GM12878 (cell line): Measurements from ENCODE around the gene MYO1D. TPM values are rescaled to one million over a fixed set of nuclear protein-coding genes. Genes with fewer than 3 reads are reported as not detected.

Source experiments
- ATAC-seq: fragments of 200-7000 bp; cut with Tn5 transposase; 3 replicates; pipeline ENCODE4 v1.9.1; 2020; ENCODE audit warnings: mild to moderate bottlenecking, moderate library complexity
- BruUV-seq: library from RNA; stranded (reverse); fragments of 400-500 nt; replicated peaks from 2 replicates; lab custom pipeline; 2021; lab: Mats Ljungman, UMichigan
- CTCF ChIA-PET: fragments of 300-600 bp; sonication (Branson Sonifier 250); formaldehyde crosslinking; extraction: SDS; loops from one replicate; lab custom pipeline; 2021; ENCODE audit warnings: inconsistent platforms; lab: Yijun Ruan, JAX
- POLR2A ChIA-PET: fragments of 350-600 bp; formaldehyde crosslinking; extraction: SDS; loops from one replicate; lab custom pipeline; 2021; ENCODE audit warnings: inconsistent platforms; lab: Charles Lee
- RAD21 ChIA-PET: fragments of 300-600 bp; sonication (Branson Sonifier 250); formaldehyde crosslinking; loops from one replicate; lab custom pipeline; 2023; ENCODE audit warnings: antibody characterized with exemption; ENCODE audit not compliant: unreplicated experiment; lab: Charles Lee
- SMC1A ChIA-PET: fragments of 300-600 bp; sonication (Branson Sonifier 250); formaldehyde crosslinking; loops from one replicate; lab custom pipeline; 2023; ENCODE audit not compliant: unreplicated experiment, uncharacterized antibody; lab: Charles Lee
- DNase-seq: peaks from one replicate; pipeline ENCODE4 v3.0.0-alpha.2; 2011; ENCODE audit warnings: low read depth, low spot score
- FAIRE-seq: peaks from 3 replicates; lab custom pipeline; 2011; peaks lifted over from hg19 to GRCh38; lab: Jason Lieb, UNC
- H2AFZ ChIP-seq: 2 replicates; pipeline ENCODE4 v1.6.0; 2011; ENCODE audit warnings: low read depth, low read length, control low read depth; ENCODE audit not compliant: control insufficient read depth
- H3K27ac ChIP-seq: 2 replicates; pipeline ENCODE4 v1.5.1; 2011; ENCODE audit warnings: control low read depth; ENCODE audit not compliant: control insufficient read depth, insufficient read depth
- H3K27me3 ChIP-seq, 2 experiments: replicated peaks in 1 of 2; 2 replicates each; pipeline versions ENCODE4 v1.6.0 to v1.6.1; 2011; ENCODE audit warnings: low read length in 1 of 2; ENCODE audit not compliant: control insufficient read depth in 2 of 2, insufficient read depth in 2 of 2
- H3K36me3 ChIP-seq, 2 experiments: 2 replicates each; pipeline ENCODE4 v1.5.1; 2011; ENCODE audit warnings: low read length in 1 of 2; ENCODE audit not compliant: control insufficient read depth in 2 of 2, insufficient read depth in 2 of 2
- H3K4me1 ChIP-seq: 2 replicates; pipeline ENCODE4 v1.6.1; 2011; ENCODE audit warnings: mild to moderate bottlenecking, low read length, moderate library complexity, mixed read lengths; ENCODE audit not compliant: control insufficient read depth, insufficient read depth
- H3K4me2 ChIP-seq: 2 replicates; pipeline ENCODE4 v1.6.0; 2011; ENCODE audit warnings: control low read depth; ENCODE audit not compliant: control insufficient read depth, insufficient read depth
- H3K4me3 ChIP-seq: fragments of 200-600 bp; sonication (generic); 2 replicates; pipeline ENCODE4 v1.5.1; 2016
- H3K79me2 ChIP-seq: 2 replicates; pipeline ENCODE4 v1.6.0; 2011; ENCODE audit warnings: low read length; ENCODE audit not compliant: control insufficient read depth, insufficient read depth
- H3K9ac ChIP-seq: 2 replicates; pipeline ENCODE4 v1.8.0; 2011; ENCODE audit warnings: low read length, control low read depth, mixed read lengths; ENCODE audit not compliant: control insufficient read depth, insufficient read depth
- H3K9me3 ChIP-seq: replicated peaks from 3 replicates; pipeline ENCODE4 v1.5.1; 2011; ENCODE audit warnings: mild to moderate bottlenecking, low read length; ENCODE audit not compliant: control insufficient read depth, insufficient read depth
- H4K20me1 ChIP-seq: 2 replicates; pipeline ENCODE4 v1.6.0; 2011; ENCODE audit not compliant: control insufficient read depth, insufficient read depth
- CBX5 ChIP-seq: sonication (generic); IDR thresholded peaks from 2 replicates; pipeline ENCODE4 v1.6.1; 2016; ENCODE audit warnings: low read depth, moderate library complexity, mild to moderate bottlenecking, inconsistent platforms
- CHD2 ChIP-seq: IDR thresholded peaks from 2 replicates; pipeline ENCODE4 v1.6.1; 2011; ENCODE audit warnings: low read depth, low read length, improper control_type of control experiment, borderline replicate concordance
- E4F1 ChIP-seq: fragments of 450-650 bp; IDR thresholded peaks from 2 replicates; pipeline ENCODE4 v1.6.1; 2018; ENCODE audit warnings: borderline replicate concordance, mild to moderate bottlenecking; ENCODE audit not compliant: partially characterized antibody
- EGR1 ChIP-seq, 2 experiments: IDR thresholded peaks; 1 replicate in 1 of 2; 2 replicates in 1 of 2; pipeline ENCODE4 v1.6.1; 2011 to 2012; ENCODE audit warnings: low read depth in 2 of 2, low read length in 2 of 2, borderline replicate concordance in 1 of 2, mild to moderate bottlenecking in 1 of 2, moderate library complexity in 1 of 2
- HCFC1 ChIP-seq: fragments of 150-350 bp; IDR thresholded peaks from 2 replicates; pipeline ENCODE4 v1.6.1; 2014; ENCODE audit warnings: low read length
- MTA2 ChIP-seq: fragments of 450-650 bp; IDR thresholded peaks from 2 replicates; pipeline ENCODE4 v1.6.1; 2016; ENCODE audit warnings: low read depth, mild to moderate bottlenecking, moderate library complexity
- NFYB ChIP-seq: IDR thresholded peaks from 2 replicates; pipeline ENCODE4 v1.6.1; 2011; ENCODE audit warnings: low read depth, mild to moderate bottlenecking, low read length, improper control_type of control experiment, moderate library complexity; ENCODE audit not compliant: insufficient read depth
- NR2C1 ChIP-seq: fragments of 450-650 bp; IDR thresholded peaks from 2 replicates; pipeline ENCODE4 v1.6.1; 2017; ENCODE audit warnings: antibody characterized with exemption, mild to moderate bottlenecking, moderate library complexity
- POU2F2 ChIP-seq: IDR thresholded peaks from 3 replicates; pipeline ENCODE4 v1.6.1; 2011; ENCODE audit warnings: low read depth, mild to moderate bottlenecking, low read length, borderline replicate concordance
- RBBP5 ChIP-seq: fragments of 200-600 bp; sonication (generic); conservative IDR thresholded peaks from 2 replicates; pipeline ENCODE4 v1.6.1; 2016
- RFX5 ChIP-seq: IDR thresholded peaks from 2 replicates; pipeline ENCODE4 v1.6.1; 2011; ENCODE audit warnings: low read depth, low read length, improper control_type of control experiment
- SREBF1 ChIP-seq: IDR thresholded peaks from 2 replicates; pipeline ENCODE4 v1.6.1; 2012; ENCODE audit warnings: mild to moderate bottlenecking, low read length
- TAF1 ChIP-seq: IDR thresholded peaks from 2 replicates; pipeline ENCODE4 v1.6.1; 2011; ENCODE audit warnings: mild to moderate bottlenecking, low read depth, low read length, borderline replicate concordance
- TBL1XR1 ChIP-seq: IDR thresholded peaks from 2 replicates; pipeline ENCODE4 v1.6.1; 2012; ENCODE audit warnings: low read depth, low read length, improper control_type of control experiment
- ZNF207 ChIP-seq: fragments of 450-650 bp; IDR thresholded peaks from 2 replicates; pipeline ENCODE4 v1.6.1; 2014; ENCODE audit warnings: antibody characterized with exemption, mild to moderate bottlenecking, borderline replicate concordance
- ZNF384 ChIP-seq: IDR thresholded peaks from 2 replicates; pipeline ENCODE4 v1.6.1; 2012; ENCODE audit warnings: low read depth, mild to moderate bottlenecking, low read length, improper control_type of control experiment, borderline replicate concordance
- WGBS: methylation state at CpG from one replicate; pipeline ENCODE4 v1.1.6; 2016; ENCODE audit warnings: low lambda C conversion rate; ENCODE audit not compliant: insufficient replicate concordance, insufficient coverage; ENCODE audit errors: missing lambda C conversion rate; 5-methylcytosine and 5-hydroxymethylcytosine counted together
- in situ Hi-C: fragments of 300-500 bp; cut with MboI; formaldehyde crosslinking; loops from 9 replicates; pipeline ENCODE4 v1.14.3; 2018; ENCODE audit warnings: mixed read lengths
- intact Hi-C: fragments of 100-400 bp; cut with micrococcal nuclease; formaldehyde crosslinking; loops from one replicate; pipeline ENCODE4 v1.14.2; 2022; ENCODE audit not compliant: unreplicated experiment
- polyA plus RNA-seq, 11 experiments: library from polyadenylated mRNA; depleted of rRNA in 4 of 11; unstranded in 6 of 11; stranded (reverse) in 5 of 11; fragments of >200 nt; fragmentation: Nextera tagmentation in 4 of 11; fragmentation: Illumina TruSeq in 1 of 11; extraction: Ambion mirVana in 4 of 11; extraction: Trizol in 1 of 11; gene quantifications; 1 replicate in 1 of 11; 2 replicates in 10 of 11; pipeline versions ENCODE4 v1.2.1 to v1.2.3, GENCODE V29; 2011 to 2016; ENCODE audit warnings: inconsistent platforms in 2 of 11, missing spikeins in 2 of 11, low read depth in 1 of 11
- total RNA-seq, 4 experiments: library from RNA; depleted of rRNA in 3 of 4; stranded (reverse); fragments of >200 nt in 3 of 4; fragmentation: Illumina TruSeq in 1 of 4; extraction: Trizol in 1 of 4; gene quantifications; 2 replicates each; pipeline versions ENCODE4 v1.2.1 to v1.2.3, GENCODE V29; 2013 to 2021

MYO1D gene
- total and polyA plus RNA-seq, 10 of the 15 experiments (the other 5 are each of a cell fraction or from before 2014, with no cell fraction given) = 1.8 to 37.7 (median 25.4) TPM

DNA sequence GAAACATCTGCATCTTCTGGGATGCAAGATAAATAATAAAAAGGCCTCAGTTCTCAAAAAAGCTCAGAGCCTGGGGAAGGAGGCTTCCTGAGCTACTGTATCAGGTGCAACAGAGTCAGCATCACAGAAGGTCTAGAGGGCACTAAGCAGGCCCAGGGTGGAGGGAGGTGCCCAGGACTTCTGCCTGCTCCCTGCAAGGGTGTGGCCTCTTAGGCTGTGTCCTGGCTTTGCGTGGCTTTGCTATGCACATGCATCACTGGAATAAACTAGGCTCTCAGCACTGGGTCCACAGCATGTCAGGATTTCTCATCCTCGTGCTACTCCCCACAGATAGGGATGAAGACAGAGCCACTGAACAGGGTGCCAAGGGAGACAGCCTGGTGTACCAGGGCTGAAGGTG lies 364.6 kb downstream of the MYO1D start:
- intact Hi-C loops = no loop called here
- peaks cover 28% of the 10 kb centered on the region for H3K4me1 ChIP-seq
- no TSS peak for BruUV-seq

More for the DNA sequence above, 364.6 kb downstream of the MYO1D start:
- in situ Hi-C loops = no loop called here
- CTCF ChIA-PET = interaction anchor here (1.0 to 3.1 kb wide), 6 partner anchors 10 to 50 kb away, joined by 3 to 18 read pairs (median 4); no protein-coding TSS in a partner anchor
- H3K4me2 ChIP-seq = no peak overlapping the region
- no peak overlapping the region for H3K27ac ChIP-seq
- RAD21 ChIA-PET = interaction anchor here (2.7 to 19.5 kb wide), 3 partner anchors 8 to 21 kb away, joined by 18 to 543 read pairs (median 22); partner anchors contain the start of gene CDK5R1
- no peak overlapping the region for H2AFZ ChIP-seq
- no peaks in the 10 kb centered on the region for H3K9me3 ChIP-seq
- no peak for TF ChIP-seq EGR1 (IDR thresholded peaks at IDR 0.05; ENCODE audit: borderline replicate concordance in 1 of 2, low read depth in 2 of 2, low read length in 2 of 2)
- TF ChIP-seq ZNF384 = no peak
- no peak for TF ChIP-seq HCFC1
- no peak for TF ChIP-seq RFX5
- TF ChIP-seq RBBP5 = no peak
- no peak for TF ChIP-seq ZNF207
- no peak for TF ChIP-seq SREBF1
- TF ChIP-seq TBL1XR1 = no peak
- TF ChIP-seq CBX5 = no peak
- TF ChIP-seq NFYB = no peak
- TF ChIP-seq CHD2 = no peak
- no peak for TF ChIP-seq TAF1
- TF ChIP-seq E4F1 = no peak
- no peak for TF ChIP-seq NR2C1
- TF ChIP-seq POU2F2 = no peak
- TF ChIP-seq MTA2 = no peak
- ATAC-seq (no peak), DNase-seq (no peak), FAIRE-seq (no peak)
- no peaks in the 10 kb centered on the region for H3K27me3 ChIP-seq
- no peak overlapping the region for H3K9ac ChIP-seq
- no peak overlapping the region for H3K4me3 ChIP-seq
- POLR2A ChIA-PET = interaction anchor here (0.5 to 18.8 kb wide), 8 partner anchors 8 to 272 kb away, joined by 3 to 308 read pairs (median 8); partner anchors contain the start of gene CDK5R1
- no peaks in the 10 kb centered on the region for H3K36me3 ChIP-seq
- H4K20me1 ChIP-seq = no peaks in the 10 kb centered on the region
- 95% methylated on average over 2 of the region's 2 CpGs for WGBS
- H3K79me2 ChIP-seq = no peaks in the 10 kb centered on the region
- SMC1A ChIA-PET = interaction anchor here (0.7 to 13.7 kb wide), 7 partner anchors 9 to 57 kb away, joined by 3 to 286 read pairs (median 5); partner anchors contain the start of gene CDK5R1
